CD14-positive monocyte (primary cell): ENCODE data around the gene UAP1L1. TPM values are rescaled to one million over a fixed set of nuclear protein-coding genes. Genes with fewer than 3 reads are reported as not detected.

Experiments
- DNase-seq, 3 donors: peaks; one replicate each; pipeline ENCODE4 v3.0.0-alpha.2; 2011 to 2022
- H2AFZ ChIP-seq: 2 replicates; pipeline ENCODE4 v1.6.0; 2012; ENCODE audit warnings: mild to moderate bottlenecking, low read depth, low read length, inconsistent platforms; ENCODE audit not compliant: insufficient read depth, poor library complexity, severe bottlenecking
- H3K27ac ChIP-seq, 2 donors: 1 replicate in 1 of 2; 2 replicates in 1 of 2; pipeline ENCODE4 v1.5.1; 2012 to 2013; ENCODE audit warnings: low read length in 2 of 2, control low read depth in 1 of 2, inconsistent platforms in 1 of 2, low read depth in 1 of 2, mild to moderate bottlenecking in 1 of 2
- H3K27me3 ChIP-seq, 2 donors: one replicate each; pipeline versions ENCODE4 v1.6.0 to v1.6.1; 2011 to 2013; ENCODE audit warnings: low read length in 2 of 2; ENCODE audit not compliant: control insufficient read depth in 2 of 2, insufficient read depth in 2 of 2
- H3K36me3 ChIP-seq, 2 donors: replicated peaks in 1 of 2; 1 replicate in 1 of 2; 2 replicates in 1 of 2; pipeline versions ENCODE4 v1.5.1 to v1.6.1; 2012 to 2013; ENCODE audit warnings: low read length in 2 of 2, control low read depth in 1 of 2, inconsistent platforms in 1 of 2, mild to moderate bottlenecking in 1 of 2; ENCODE audit not compliant: insufficient read depth in 2 of 2, control insufficient read depth in 1 of 2
- H3K4me1 ChIP-seq, 2 donors: 1 replicate in 1 of 2; 2 replicates in 1 of 2; pipeline versions ENCODE4 v1.5.1 to v1.6.1; 2012 to 2013; ENCODE audit warnings: low read length in 2 of 2, control low read depth in 1 of 2, inconsistent platforms in 1 of 2, mild to moderate bottlenecking in 1 of 2, moderate library complexity in 1 of 2; ENCODE audit not compliant: insufficient read depth in 2 of 2, control insufficient read depth in 1 of 2
- H3K4me2 ChIP-seq: replicated peaks from 2 replicates; pipeline ENCODE3; 2012; ENCODE audit warnings: low read length, moderate library complexity, mild to moderate bottlenecking; ENCODE audit not compliant: poor library complexity, severe bottlenecking; ENCODE audit errors: extremely low read depth
- H3K4me3 ChIP-seq, 3 experiments: fragments of 200-600 bp in 1 of 3; sonication (generic) in 1 of 3; replicated peaks in 1 of 3; 1 replicate in 2 of 3; 2 replicates in 1 of 3; pipeline ENCODE4 v1.5.1; 2011 to 2013; ENCODE audit warnings: low read length in 3 of 3, mild to moderate bottlenecking in 3 of 3, control low read depth in 2 of 3, low read depth in 2 of 3, inconsistent platforms in 1 of 3, moderate library complexity in 1 of 3
- H3K79me2 ChIP-seq: 2 replicates; pipeline ENCODE4 v1.6.0; 2012; ENCODE audit warnings: mild to moderate bottlenecking, control low read depth, inconsistent platforms, low read length, moderate library complexity; ENCODE audit not compliant: insufficient read depth
- H3K9ac ChIP-seq: 2 replicates; pipeline ENCODE4 v1.6.0; 2017; ENCODE audit warnings: low read length, mild to moderate bottlenecking; ENCODE audit not compliant: insufficient read depth, poor library complexity, severe bottlenecking
- H3K9me3 ChIP-seq, 2 donors: replicated peaks in 1 of 2; 1 replicate in 1 of 2; 2 replicates in 1 of 2; pipeline versions ENCODE4 v1.5.1 to v1.6.1; 2012 to 2013; ENCODE audit warnings: low read length in 2 of 2, control low read depth in 1 of 2; ENCODE audit not compliant: control insufficient read depth in 1 of 2, insufficient read depth in 1 of 2
- H4K20me1 ChIP-seq: 2 replicates; pipeline ENCODE4 v1.6.0; 2012; ENCODE audit warnings: mild to moderate bottlenecking, low read length, control low read depth, moderate library complexity; ENCODE audit not compliant: insufficient read depth
- H3K27ac Mint-ChIP-seq, 7 donors: one replicate each; pipeline ENCODE4 v1.8.0; 2020; ENCODE audit warnings: mild to moderate bottlenecking in 7 of 7, mixed read lengths in 7 of 7, moderate library complexity in 6 of 7, inconsistent platforms in 2 of 7
- H3K27me3 Mint-ChIP-seq, 3 donors: one replicate each; pipeline ENCODE4 v1.8.0; 2021 to 2022; ENCODE audit warnings: low read depth in 3 of 3, mild to moderate bottlenecking in 3 of 3, mixed read lengths in 3 of 3, moderate library complexity in 3 of 3, inconsistent platforms in 1 of 3
- H3K36me3 Mint-ChIP-seq, 2 donors: one replicate each; pipeline ENCODE4 v1.8.0; 2020; ENCODE audit warnings: mixed read lengths in 2 of 2, inconsistent platforms in 1 of 2, mild to moderate bottlenecking in 1 of 2
- H3K4me1 Mint-ChIP-seq: one replicate; pipeline ENCODE4 v1.8.0; 2020; ENCODE audit warnings: mild to moderate bottlenecking, mixed read lengths
- H3K4me3 Mint-ChIP-seq, 2 donors: one replicate each; pipeline ENCODE4 v1.8.0; 2020; ENCODE audit warnings: mild to moderate bottlenecking in 2 of 2, mixed read lengths in 2 of 2, moderate library complexity in 1 of 2
- H3K9me3 Mint-ChIP-seq, 7 donors: one replicate each; pipeline ENCODE4 v1.8.0; 2020 to 2022; ENCODE audit warnings: mixed read lengths in 7 of 7, mild to moderate bottlenecking in 6 of 7, moderate library complexity in 6 of 7, inconsistent platforms in 2 of 7
- WGBS: methylation state at CpG from one replicate; pipeline ENCODE4 v1.1.5; 2013; ENCODE audit warnings: missing lambda C conversion rate; ENCODE audit not compliant: insufficient coverage; 5-methylcytosine and 5-hydroxymethylcytosine counted together
- intact Hi-C, 2 donors: fragments of 100-400 bp; cut with micrococcal nuclease; formaldehyde crosslinking; loops; one replicate each; pipeline versions ENCODE4 v1.15.0 to v1.15.1; 2023
- polyA plus RNA-seq, 3 donors: library from polyadenylated mRNA; depleted of rRNA in 1 of 3; unstranded in 2 of 3; stranded (reverse) in 1 of 3; fragments of 300-500 nt in 2 of 3; fragments of >200 nt in 1 of 3; fragmentation: Illumina TruSeq in 2 of 3; gene quantifications; 1 replicate in 2 of 3; 2 replicates in 1 of 3; pipeline ENCODE4 v1.2.3, GENCODE V29; 2012 to 2021
- TF ChIP-seq, protein P1 (sequence below): fragments of 200-600 bp; IDR thresholded peaks from one replicate; pipeline ENCODE4 v1.8.0; 2022; ENCODE audit warnings: antibody characterized with exemption, mild to moderate bottlenecking

The UAP1L1 gene
- polyA plus RNA-seq, 3 donors, result 5.7 to 16.7 (median 14.8) TPM

DNA sequence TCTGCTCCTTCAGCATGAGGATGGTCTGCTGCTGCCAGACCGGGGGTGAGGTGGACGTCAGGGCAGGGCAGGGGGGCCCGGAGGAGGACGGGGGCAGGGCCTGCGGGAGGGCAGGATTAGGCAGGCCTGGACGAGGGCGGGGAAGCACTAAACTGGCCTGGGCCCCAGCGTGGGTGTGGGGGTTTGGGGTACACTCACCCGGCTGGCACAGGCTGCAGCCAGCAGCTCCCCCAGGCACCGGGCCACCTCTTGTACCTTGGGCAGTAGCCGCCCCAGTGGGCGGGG is 12.5 kb upstream of the UAP1L1 start:
- peaks cover 20% of the 10 kb centered on the region for H3K4me1 Mint-ChIP-seq
- Histone ChIP-seq H3K4me2 (no peak overlapping the region), H4K20me1 (no peaks in the 10 kb centered on the region), H3K9ac (no peak overlapping the region), H3K27ac (no peak overlapping the region), H3K27me3 (peaks cover 0 to 5% of the 10 kb centered on the region in 2 donors), H3K79me2 (peaks cover 6% of the 10 kb centered on the region), H3K36me3 (peaks cover 0 to 5% of the 10 kb centered on the region in 2 donors), H2AFZ (no peak overlapping the region), H3K4me3 (no peak overlapping the region), H3K4me1 (peaks cover 23 to 24% of the 10 kb centered on the region in 2 donors), H3K9me3 (no peaks in the 10 kb centered on the region)
- peaks cover 6 to 18% of the 10 kb centered on the region in 2 donors for H3K36me3 Mint-ChIP-seq
- intact Hi-C loops, result loop anchor here (5.0 to 10.0 kb wide), 2 partner anchors 33 to 280 kb away; partner anchors contain the start of gene FUT7 (in 1 of the 2)
- WGBS, result 96% methylated on average over 12 of the region's 12 CpGs
- no peak for DNase-seq
- H3K9me3 Mint-ChIP-seq, result no peaks in the 10 kb centered on the region
- TF ChIP-seq, protein P1, sequence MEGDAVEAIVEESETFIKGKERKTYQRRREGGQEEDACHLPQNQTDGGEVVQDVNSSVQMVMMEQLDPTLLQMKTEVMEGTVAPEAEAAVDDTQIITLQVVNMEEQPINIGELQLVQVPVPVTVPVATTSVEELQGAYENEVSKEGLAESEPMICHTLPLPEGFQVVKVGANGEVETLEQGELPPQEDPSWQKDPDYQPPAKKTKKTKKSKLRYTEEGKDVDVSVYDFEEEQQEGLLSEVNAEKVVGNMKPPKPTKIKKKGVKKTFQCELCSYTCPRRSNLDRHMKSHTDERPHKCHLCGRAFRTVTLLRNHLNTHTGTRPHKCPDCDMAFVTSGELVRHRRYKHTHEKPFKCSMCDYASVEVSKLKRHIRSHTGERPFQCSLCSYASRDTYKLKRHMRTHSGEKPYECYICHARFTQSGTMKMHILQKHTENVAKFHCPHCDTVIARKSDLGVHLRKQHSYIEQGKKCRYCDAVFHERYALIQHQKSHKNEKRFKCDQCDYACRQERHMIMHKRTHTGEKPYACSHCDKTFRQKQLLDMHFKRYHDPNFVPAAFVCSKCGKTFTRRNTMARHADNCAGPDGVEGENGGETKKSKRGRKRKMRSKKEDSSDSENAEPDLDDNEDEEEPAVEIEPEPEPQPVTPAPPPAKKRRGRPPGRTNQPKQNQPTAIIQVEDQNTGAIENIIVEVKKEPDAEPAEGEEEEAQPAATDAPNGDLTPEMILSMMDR, result no peak
- H3K27ac Mint-ChIP-seq, result no peak overlapping the region
- no peak overlapping the region for H3K4me3 Mint-ChIP-seq
- peaks cover 13 to 22% (median 14%) of the 10 kb centered on the region in 3 donors for H3K27me3 Mint-ChIP-seq

DNA sequence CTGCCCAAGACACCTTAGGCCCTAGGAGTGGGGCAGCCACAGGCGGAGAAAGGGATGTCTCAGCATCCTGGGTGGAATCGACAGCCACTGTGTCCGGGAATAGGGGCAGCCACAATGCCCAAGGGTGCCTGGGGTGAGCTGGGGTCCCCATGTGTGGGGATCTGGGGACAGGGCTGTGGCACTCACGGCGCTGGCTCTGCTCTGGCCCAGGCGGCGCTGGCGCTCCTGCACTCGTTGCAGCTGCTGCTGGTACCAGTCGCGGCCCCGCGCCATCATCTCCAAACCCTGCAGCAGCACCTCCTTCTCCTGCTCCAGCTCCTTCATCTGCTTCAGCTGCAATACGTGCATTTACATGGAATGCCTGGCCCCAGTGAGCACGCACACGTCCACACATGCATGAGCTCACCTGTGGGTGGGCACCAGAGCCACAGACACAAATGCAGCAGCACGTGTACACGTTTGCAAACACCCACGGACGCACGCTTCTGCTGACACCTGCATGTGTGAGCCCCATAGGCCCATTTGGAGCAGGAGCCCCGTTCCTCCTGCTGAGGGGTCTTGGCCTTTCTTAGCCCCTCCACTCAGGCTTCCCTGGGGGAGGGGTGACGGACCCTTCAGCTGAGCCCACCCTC is 11.9 kb upstream of the UAP1L1 start:
- no peaks in the 10 kb centered on the region for H3K9me3 Mint-ChIP-seq
- H3K4me1 ChIP-seq, result peaks cover 23 to 31% of the 10 kb centered on the region in 2 donors
- H3K4me3 Mint-ChIP-seq, result no peak overlapping the region
- H3K36me3 ChIP-seq, result peaks cover 0 to 5% of the 10 kb centered on the region in 2 donors
- H3K4me2 ChIP-seq, result no peak overlapping the region
- peaks cover 20% of the 10 kb centered on the region for H3K4me1 Mint-ChIP-seq
- no peak overlapping the region for H3K9ac ChIP-seq
- no peak overlapping the region for H3K27ac Mint-ChIP-seq
- H3K27me3 Mint-ChIP-seq, result peaks cover 9 to 17% (median 11%) of the 10 kb centered on the region in 3 donors
- H3K27me3 ChIP-seq, result peaks cover 0 to 5% of the 10 kb centered on the region in 2 donors
- TF ChIP-seq, protein P1, result no peak
- H3K27ac ChIP-seq, result no peak overlapping the region
- H3K9me3 ChIP-seq, result no peaks in the 10 kb centered on the region
- peaks cover 6% of the 10 kb centered on the region for H3K79me2 ChIP-seq
- no peak overlapping the region for H2AFZ ChIP-seq
- H4K20me1 ChIP-seq, result no peaks in the 10 kb centered on the region
- intact Hi-C loops, result loop anchor here (5.0 to 10.0 kb wide), 2 partner anchors 33 to 281 kb away; partner anchors contain the start of gene FUT7 (in 1 of the 2)
- 93% methylated on average over 20 of the region's 23 CpGs for WGBS
- peaks cover 6 to 18% of the 10 kb centered on the region in 2 donors for H3K36me3 Mint-ChIP-seq
- no peak overlapping the region for H3K4me3 ChIP-seq
- no peak for DNase-seq
